GM18507 (cell line): ENCODE data around the gene PIP4P1.

Source experiments
- DNase-seq: peaks from one replicate; pipeline ENCODE4 v3.0.0; 2011; ENCODE audit warnings: low read depth; ENCODE audit not compliant: insufficient read length; ENCODE audit errors: extremely low spot score
- FAIRE-seq: peaks from 2 replicates; lab custom pipeline; 2011; peaks lifted over from hg19 to GRCh38; lab: Jason Lieb, UNC

Gene PIP4P1

DNA sequence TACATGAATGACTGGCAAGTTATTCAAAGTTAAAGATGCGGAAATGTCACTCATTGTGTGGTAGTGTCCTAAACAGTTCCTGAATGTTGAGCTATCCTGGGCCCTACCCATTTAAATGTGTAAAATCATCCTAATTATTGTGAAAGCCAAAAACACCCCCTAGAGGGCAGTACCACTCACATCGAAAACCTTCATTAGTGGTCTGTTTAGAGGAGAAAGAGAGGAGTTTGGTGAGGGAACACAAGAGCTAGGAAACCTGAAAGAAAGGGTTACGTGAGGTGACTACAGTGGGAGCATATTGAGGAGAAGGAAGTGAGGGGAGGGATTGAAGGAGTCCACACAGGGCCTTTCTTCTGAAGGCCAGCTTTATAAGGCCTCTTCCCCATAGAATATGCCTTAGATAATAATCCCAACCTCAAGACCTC lies 45.4 kb downstream of the PIP4P1 start:
- FAIRE-seq (peak; percentile 93), DNase-seq (no peak)

DNA sequence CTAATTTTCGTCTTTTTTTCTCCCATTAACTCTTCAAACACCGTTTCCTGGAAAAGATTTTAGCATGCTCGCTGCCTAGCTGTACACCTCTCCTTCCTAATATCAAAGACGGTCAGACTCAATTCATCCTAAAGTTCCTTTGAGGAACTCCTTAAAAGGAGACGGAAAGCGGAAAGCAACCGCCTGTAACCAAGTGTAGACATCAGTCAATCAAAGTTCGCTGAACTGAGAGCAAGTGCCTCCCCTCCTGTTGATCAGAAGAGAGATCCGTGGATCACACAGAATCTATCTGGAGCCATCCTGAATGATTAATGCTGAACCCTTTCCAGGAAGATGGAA lies 47.5 kb downstream of the PIP4P1 start:
- FAIRE-seq (peak; percentile 75), DNase-seq (no peak)

GRCh38 chr14:20412876-20413743 lies 48.1 kb downstream of the PIP4P1 start, which contains the start of gene TEP1:
TEP1 (minus strand) TSS chr14:20413501; CDS start chr14:20408439, 5,062 bp downstream.
- peak; percentile 73 for FAIRE-seq

DNA sequence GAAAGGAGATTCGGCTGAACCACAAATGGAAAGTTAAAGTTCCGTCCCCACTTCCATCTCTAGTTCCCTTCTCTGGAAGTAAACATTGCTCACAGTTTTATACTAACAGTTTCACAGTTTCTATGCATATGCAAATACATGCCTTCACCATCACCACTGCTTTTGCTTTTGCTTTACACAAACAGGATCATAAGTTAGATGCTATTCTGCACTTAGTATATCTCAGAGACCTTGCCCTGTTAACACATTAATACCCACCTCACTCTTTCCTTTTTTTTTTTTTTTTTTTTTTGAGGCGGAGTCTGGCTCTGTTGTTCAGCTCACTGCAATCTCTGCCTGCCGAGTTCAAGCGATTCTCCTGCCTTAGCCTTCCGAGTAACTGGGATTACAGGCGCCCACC lies 48.8 kb downstream of the PIP4P1 start:
- no peak for DNase-seq
- peak; percentile 84 for FAIRE-seq

More at GRCh38 chr14:20412876-20413743, 48.1 kb downstream of the PIP4P1 start, which contains the start of gene TEP1:
- peak; percentile 42 for DNase-seq

- FAIRE-seq (no peak), DNase-seq (no peak)
Observed at GRCh38 chr14:20409226-20409625, 52.0 kb downstream of the PIP4P1 start.
